ENCODE results near the gene MAPK13.

The MAPK13 gene

GRCh38 chr6:36136551-36136950 lies 6.2 kb downstream of the MAPK13 start:
- Histone ChIP-seq H3K36me3 (ENCODE audit: low read depth) (peaks cover 79% of the 10 kb centered on the region), H3K27me3 (ENCODE audit: insufficient read depth, poor library complexity, severe bottlenecking) (no peaks in the 10 kb centered on the region), H3K9me3 (ENCODE audit: severe bottlenecking) (no peaks in the 10 kb centered on the region), H3K27ac (ENCODE audit: poor library complexity, severe bottlenecking) (no peak overlapping the region), H3K4me1 (ENCODE audit: insufficient read depth, poor library complexity, severe bottlenecking) (peaks cover 8% of the 10 kb centered on the region), H3K4me3 (ENCODE audit: severe bottlenecking) (no peak overlapping the region)
- ATAC-seq (ENCODE audit: low read depth) (no peak), DNase-seq (ENCODE audit: low spot score) (no peak)
- TF ChIP-seq CTCF (IDR thresholded peaks at IDR 0.05; ENCODE audit: poor library complexity, severe bottlenecking): no peak

DNA sequence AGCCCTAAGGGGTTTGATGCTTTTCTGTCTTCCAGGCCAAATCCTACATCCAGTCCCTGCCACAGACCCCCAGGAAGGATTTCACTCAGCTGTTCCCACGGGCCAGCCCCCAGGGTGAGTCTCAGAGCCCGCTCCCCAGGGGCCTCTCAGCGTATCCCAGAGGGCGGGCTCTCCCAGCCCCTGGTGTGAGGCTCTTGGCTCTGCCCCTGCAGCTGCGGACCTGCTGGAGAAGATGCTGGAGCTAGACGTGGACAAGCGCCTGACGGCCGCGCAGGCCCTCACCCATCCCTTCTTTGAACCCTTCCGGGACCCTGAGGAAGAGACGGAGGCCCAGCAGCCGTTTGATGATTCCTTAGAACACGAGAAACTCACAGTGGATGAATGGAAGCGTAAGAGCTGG lies 8.4 kb downstream of the MAPK13 start:
- H3K9me3 ChIP-seq (ENCODE audit: severe bottlenecking): no peaks in the 10 kb centered on the region
- no peak overlapping the region for H3K4me3 ChIP-seq (ENCODE audit: severe bottlenecking)
- ATAC-seq (ENCODE audit: low read depth) (no peak), DNase-seq (ENCODE audit: low spot score) (no peak)
- no peak overlapping the region for H3K27ac ChIP-seq (ENCODE audit: poor library complexity, severe bottlenecking)
- H3K27me3 ChIP-seq (ENCODE audit: insufficient read depth, poor library complexity, severe bottlenecking): no peaks in the 10 kb centered on the region
- TF ChIP-seq CTCF (IDR thresholded peaks at IDR 0.05; ENCODE audit: poor library complexity, severe bottlenecking): no peak
- peaks cover 59% of the 10 kb centered on the region for H3K36me3 ChIP-seq (ENCODE audit: low read depth)
- no peaks in the 10 kb centered on the region for H3K4me1 ChIP-seq (ENCODE audit: insufficient read depth, poor library complexity, severe bottlenecking)

GRCh38 chr6:36139431-36139830 lies 9.1 kb downstream of the MAPK13 start:
- Histone ChIP-seq H3K9me3 (ENCODE audit: severe bottlenecking) (no peaks in the 10 kb centered on the region), H3K4me1 (ENCODE audit: insufficient read depth, poor library complexity, severe bottlenecking) (no peaks in the 10 kb centered on the region), H3K27ac (ENCODE audit: poor library complexity, severe bottlenecking) (no peak overlapping the region), H3K27me3 (ENCODE audit: insufficient read depth, poor library complexity, severe bottlenecking) (no peaks in the 10 kb centered on the region), H3K36me3 (ENCODE audit: low read depth) (peaks cover 51% of the 10 kb centered on the region), H3K4me3 (ENCODE audit: severe bottlenecking) (no peak overlapping the region)
- TF ChIP-seq CTCF (IDR thresholded peaks at IDR 0.05; ENCODE audit: poor library complexity, severe bottlenecking): no peak
- ATAC-seq (ENCODE audit: low read depth) (no peak), DNase-seq (ENCODE audit: low spot score) (no peak)

DNA sequence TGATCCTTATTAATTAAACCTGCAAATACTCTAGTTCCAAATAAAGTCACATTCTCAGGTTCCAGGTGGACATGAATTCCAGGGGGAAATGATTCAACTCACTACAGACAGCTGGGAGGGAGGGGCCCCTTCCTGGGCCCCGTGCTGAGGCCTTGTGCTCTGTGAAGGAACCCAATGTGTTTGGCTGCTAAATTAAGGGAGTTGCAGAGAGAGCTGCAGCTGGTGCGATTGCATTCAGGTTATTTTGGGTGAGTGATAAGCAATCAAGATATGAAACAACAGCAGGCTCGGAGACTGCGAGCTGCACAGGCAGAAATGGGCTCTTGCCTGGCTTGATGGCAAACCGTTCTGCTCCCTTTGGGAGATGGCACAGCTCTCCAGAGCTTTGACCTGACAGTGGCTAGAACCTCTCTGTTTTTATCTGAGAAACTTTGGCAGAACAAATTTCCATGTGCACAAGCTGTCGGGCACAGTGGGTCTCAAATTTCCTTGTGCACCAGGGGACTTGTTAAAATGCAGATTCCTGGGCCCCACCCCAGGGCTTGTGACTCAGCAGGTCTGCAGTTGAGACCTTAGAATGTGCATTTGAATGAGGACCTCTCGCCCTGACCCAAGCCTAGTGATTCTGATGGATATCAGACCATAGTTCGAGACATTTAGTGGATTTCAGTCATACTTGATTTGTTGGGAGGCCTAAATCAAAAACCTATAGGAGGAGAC lies 9.8 kb downstream of the MAPK13 start:
- Histone ChIP-seq H3K27me3 (ENCODE audit: insufficient read depth, poor library complexity, severe bottlenecking) (no peaks in the 10 kb centered on the region), H3K27ac (ENCODE audit: poor library complexity, severe bottlenecking) (no peak overlapping the region), H3K4me3 (ENCODE audit: severe bottlenecking) (no peak overlapping the region), H3K9me3 (ENCODE audit: severe bottlenecking) (no peaks in the 10 kb centered on the region), H3K4me1 (ENCODE audit: insufficient read depth, poor library complexity, severe bottlenecking) (no peaks in the 10 kb centered on the region), H3K36me3 (ENCODE audit: low read depth) (peaks cover 44% of the 10 kb centered on the region)
- no peak for DNase-seq (ENCODE audit: low spot score)
- TF ChIP-seq CTCF (IDR thresholded peaks at IDR 0.05; ENCODE audit: poor library complexity, severe bottlenecking): no peak
- ATAC-seq (ENCODE audit: low read depth): no peak

- DNase-seq (ENCODE audit: low spot score): no peak
- Histone ChIP-seq H3K27me3 (ENCODE audit: insufficient read depth, poor library complexity, severe bottlenecking) (no peaks in the 10 kb centered on the region), H3K9me3 (ENCODE audit: severe bottlenecking) (no peaks in the 10 kb centered on the region), H3K4me3 (ENCODE audit: severe bottlenecking) (no peak overlapping the region), H3K4me1 (ENCODE audit: insufficient read depth, poor library complexity, severe bottlenecking) (no peaks in the 10 kb centered on the region), H3K27ac (ENCODE audit: poor library complexity, severe bottlenecking) (no peak overlapping the region), H3K36me3 (ENCODE audit: low read depth) (peaks cover 34% of the 10 kb centered on the region)
- no peak for ATAC-seq (ENCODE audit: low read depth)
- TF ChIP-seq CTCF (IDR thresholded peaks at IDR 0.05; ENCODE audit: poor library complexity, severe bottlenecking): no peak
Measured at GRCh38 chr6:36141091-36141490, 10.8 kb downstream of the MAPK13 start.

All from RWPE2 (cell line).